Uterus (tissue), 2 donors: ENCODE measurements around the gene CHRM1.

ENCODE experiments used
- CTCF ChIP-seq, 4 experiments: fragments of 200-600 bp in 2 of 4; fragments of 450-650 bp in 2 of 4; sonication (generic) in 2 of 4; IDR thresholded peaks; one replicate each; pipeline ENCODE4 v1.5.1; 2016 to 2019; ENCODE audit warnings: antibody characterized with exemption in 4 of 4, mild to moderate bottlenecking in 2 of 4, moderate library complexity in 1 of 4
- POLR2A ChIP-seq, 2 donors: fragments of 450-650 bp; IDR thresholded peaks; one replicate each; pipeline ENCODE4 v1.6.1; 2016; ENCODE audit warnings: antibody characterized with exemption in 2 of 2, mild to moderate bottlenecking in 1 of 2, moderate library complexity in 1 of 2

GRCh38 chr11:62957147-62957546 is 36.0 kb upstream of the CHRM1 start:
- TF ChIP-seq CTCF (IDR thresholded peaks at IDR 0.05), result no peak
- no peak for TF ChIP-seq POLR2A (IDR thresholded peaks at IDR 0.05)
